ENCODE measurements around the gene MEMO1.
"Not testable (repeated sequence)": the region's sequence is repeated elsewhere in the genome, so short reads cannot be mapped to it uniquely, and the experiment has no call there.

MEMO1 gene

GRCh38 chr2:31973665-31974064 is 37.1 kb downstream of the MEMO1 start:
- no peaks in the 10 kb centered on the region for H3K27me3 ChIP-seq
- no peak for TF ChIP-seq CTCF (IDR thresholded peaks at IDR 0.05)
- no peak overlapping the region for H3K4me3 ChIP-seq (ENCODE audit: low read depth in 1 of 2, low read length in 1 of 2)
- no peak overlapping the region for H3K27ac ChIP-seq
- H3K9me3 ChIP-seq = no peaks in the 10 kb centered on the region
- no peaks in the 10 kb centered on the region for H3K36me3 ChIP-seq
- no peaks in the 10 kb centered on the region for H3K4me1 ChIP-seq (ENCODE audit: control insufficient read depth in 1 of 2, insufficient read depth in 1 of 2, low read depth in 1 of 2, low read length in 1 of 2)

GRCh38 chr2:31972059-31972458 is 38.7 kb downstream of the MEMO1 start:
- H3K4me3 ChIP-seq (ENCODE audit: low read depth in 1 of 2, low read length in 1 of 2) = no peak overlapping the region
- H3K4me1 ChIP-seq (ENCODE audit: control insufficient read depth in 1 of 2, insufficient read depth in 1 of 2, low read depth in 1 of 2, low read length in 1 of 2) = no peaks in the 10 kb centered on the region
- TF ChIP-seq CTCF (IDR thresholded peaks at IDR 0.05) = no peak
- H3K27ac ChIP-seq = no peak overlapping the region
- no peaks in the 10 kb centered on the region for H3K36me3 ChIP-seq
- no peaks in the 10 kb centered on the region for H3K27me3 ChIP-seq
- no peaks in the 10 kb centered on the region for H3K9me3 ChIP-seq

GRCh38 chr2:31969178-31969577 is 41.6 kb downstream of the MEMO1 start:
- Histone ChIP-seq H3K27ac (no peak overlapping the region), H3K27me3 (no peaks in the 10 kb centered on the region), H3K9me3 (no peaks in the 10 kb centered on the region), H3K4me3 (ENCODE audit: low read depth in 1 of 2, low read length in 1 of 2) (no peak overlapping the region), H3K4me1 (ENCODE audit: control insufficient read depth in 1 of 2, insufficient read depth in 1 of 2, low read depth in 1 of 2, low read length in 1 of 2) (no peaks in the 10 kb centered on the region), H3K36me3 (no peaks in the 10 kb centered on the region)
- no peak for TF ChIP-seq CTCF (IDR thresholded peaks at IDR 0.05)

GRCh38 chr2:31967790-31968189 is 43.0 kb downstream of the MEMO1 start:
- H3K36me3 ChIP-seq = no peaks in the 10 kb centered on the region
- peak overlapping the region; percentile 12 for H3K27ac ChIP-seq
- no peaks in the 10 kb centered on the region for H3K4me1 ChIP-seq (ENCODE audit: control insufficient read depth in 1 of 2, insufficient read depth in 1 of 2, low read depth in 1 of 2, low read length in 1 of 2)
- no peaks in the 10 kb centered on the region for H3K9me3 ChIP-seq
- no peak for TF ChIP-seq CTCF (IDR thresholded peaks at IDR 0.05)
- H3K27me3 ChIP-seq = no peaks in the 10 kb centered on the region
- H3K4me3 ChIP-seq (ENCODE audit: low read depth in 1 of 2, low read length in 1 of 2) = no peak overlapping the region

- not testable (repeated sequence) for H3K27ac ChIP-seq; H3K4me3 ChIP-seq (ENCODE audit: low read depth in 1 of 2, low read length in 1 of 2); H3K27me3 ChIP-seq
These were observed 44.4 kb downstream of the MEMO1 start for GRCh38 chr2:31966402-31966801.

GRCh38 chr2:31965094-31965493 is 45.7 kb downstream of the MEMO1 start:
- no peaks in the 10 kb centered on the region for H3K9me3 ChIP-seq
- H3K27me3 ChIP-seq = no peaks in the 10 kb centered on the region
- TF ChIP-seq CTCF (IDR thresholded peaks at IDR 0.05) = no peak
- H3K4me3 ChIP-seq (ENCODE audit: low read depth in 1 of 2, low read length in 1 of 2) = no peak overlapping the region
- H3K4me1 ChIP-seq (ENCODE audit: control insufficient read depth in 1 of 2, insufficient read depth in 1 of 2, low read depth in 1 of 2, low read length in 1 of 2) = peaks cover 0 to under 1% of the 10 kb centered on the region in 2 experiments
- no peaks in the 10 kb centered on the region for H3K36me3 ChIP-seq
- no peak overlapping the region for H3K27ac ChIP-seq

More at GRCh38 chr2:31966402-31966801, 44.4 kb downstream of the MEMO1 start:
- H3K4me1 ChIP-seq (ENCODE audit: control insufficient read depth in 1 of 2, insufficient read depth in 1 of 2, low read depth in 1 of 2, low read length in 1 of 2); H3K9me3 ChIP-seq; H3K36me3 ChIP-seq: not testable (repeated sequence)

Data from neutrophil (primary cell).